AG09319 (cell line): ENCODE data around the gene EPOP.
"Not testable (repeated sequence)": the region's sequence is repeated elsewhere in the genome, so short reads cannot be mapped to it uniquely, and the experiment has no call there.

Experiments used
- DNase-seq: peaks from one replicate; pipeline ENCODE4 v3.0.0-alpha.2; 2010; ENCODE audit warnings: low read depth; ENCODE audit errors: extremely low read depth
- CTCF ChIP-seq: IDR thresholded peaks from 2 replicates; pipeline ENCODE4 v1.5.1; 2011; ENCODE audit warnings: low read depth, mild to moderate bottlenecking, inconsistent platforms, low read length, moderate library complexity

The EPOP gene

GRCh38 chr17:38654411-38655398 lies 20.1 kb downstream of the EPOP start:
- no peak for DNase-seq
- no peak for TF ChIP-seq CTCF

- TF ChIP-seq CTCF = no peak
- DNase-seq = no peak
Measured at GRCh38 chr17:38653679-38654078, 21.1 kb downstream of the EPOP start.

GRCh38 chr17:38653230-38653629 lies 21.5 kb downstream of the EPOP start:
- no peak for TF ChIP-seq CTCF
- no peak for DNase-seq

GRCh38 chr17:38650653-38651173 lies 24.0 kb downstream of the EPOP start:
- not testable (repeated sequence) for DNase-seq

GRCh38 chr17:38637951-38638350 lies 36.8 kb downstream of the EPOP start:
- no peak for DNase-seq

GRCh38 chr17:38636054-38636453 lies 38.7 kb downstream of the EPOP start:
- DNase-seq = no peak
- no peak for TF ChIP-seq CTCF

More at GRCh38 chr17:38637951-38638350, 36.8 kb downstream of the EPOP start:
- no peak for TF ChIP-seq CTCF

GRCh38 chr17:38632334-38632733 lies 42.4 kb downstream of the EPOP start:
- DNase-seq = no peak
- TF ChIP-seq CTCF = no peak
